GM21423 (cell line): Measurements from ENCODE around the gene GFRA4.

Experiments used
- ATAC-seq: cut with Tn5 transposase; IDR thresholded peaks from one replicate; pipeline ENCODE4 v1.9.1; 2021; ENCODE audit warnings: mild to moderate bottlenecking, moderate library complexity; ENCODE audit not compliant: unreplicated experiment

GFRA4 gene

GRCh38 chr20:3655131-3655405 is 8.1 kb downstream of the GFRA4 start:
- no peak for ATAC-seq

GRCh38 chr20:3654326-3655130 is 8.7 kb downstream of the GFRA4 start:
- no peak for ATAC-seq

GRCh38 chr20:3653921-3654320 is 9.3 kb downstream of the GFRA4 start:
- ATAC-seq, result no peak

DNA sequence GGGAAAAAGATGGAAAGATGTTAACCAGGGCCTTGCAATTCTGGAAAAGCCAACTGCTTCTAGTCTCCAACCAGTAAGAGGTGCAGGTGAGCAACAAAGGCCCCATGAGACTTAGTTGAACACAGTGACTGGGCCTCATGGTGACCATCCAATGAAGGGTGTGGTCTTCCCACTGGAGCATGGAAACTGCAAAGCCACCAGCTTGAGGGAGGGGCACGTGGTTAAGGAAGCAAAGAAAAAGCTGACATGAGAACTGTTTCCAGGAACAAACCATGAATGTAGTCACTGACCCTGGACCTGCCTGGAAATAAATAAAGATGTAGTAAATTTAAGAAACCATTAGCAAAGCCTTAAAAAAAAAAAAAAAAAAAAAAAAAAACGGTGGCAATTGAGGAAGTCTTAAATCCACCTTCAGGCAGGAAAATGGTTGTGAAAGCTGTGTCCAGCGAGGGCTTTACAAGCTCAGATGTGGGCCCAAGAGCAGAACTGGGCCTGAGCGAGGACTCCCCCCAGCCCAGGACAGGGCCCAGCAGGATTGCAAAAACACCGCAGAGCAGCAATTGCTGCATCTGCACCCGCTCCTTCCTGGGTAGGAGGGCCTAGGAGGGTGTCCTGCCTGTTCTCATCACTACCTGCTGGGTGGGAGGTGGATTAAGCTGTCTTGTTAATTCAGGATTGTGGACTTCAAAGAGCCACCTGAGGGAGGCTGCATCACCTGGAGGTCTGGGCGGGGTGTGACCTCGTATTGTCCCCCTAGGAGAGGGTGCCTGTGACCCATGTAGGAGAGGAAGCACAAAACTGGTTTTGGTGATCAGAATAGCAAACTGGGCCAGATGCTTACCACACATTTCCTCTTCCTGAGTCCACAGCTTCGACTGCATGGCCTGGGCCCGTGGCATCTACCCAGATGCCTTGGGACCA is 10.3 kb downstream of the GFRA4 start:
- no peak for ATAC-seq

GRCh38 chr20:3652221-3652620 is 11.0 kb downstream of the GFRA4 start:
- ATAC-seq, result no peak

- ATAC-seq, result no peak
These were observed 11.8 kb downstream of the GFRA4 start for GRCh38 chr20:3651204-3651962.

GRCh38 chr20:3648951-3649350 is 14.2 kb downstream of the GFRA4 start:
- no peak for ATAC-seq

GRCh38 chr20:3647473-3647872 is 15.7 kb downstream of the GFRA4 start:
- ATAC-seq, result no peak

GRCh38 chr20:3646651-3647050 is 16.5 kb downstream of the GFRA4 start:
- ATAC-seq, result no peak

DNA sequence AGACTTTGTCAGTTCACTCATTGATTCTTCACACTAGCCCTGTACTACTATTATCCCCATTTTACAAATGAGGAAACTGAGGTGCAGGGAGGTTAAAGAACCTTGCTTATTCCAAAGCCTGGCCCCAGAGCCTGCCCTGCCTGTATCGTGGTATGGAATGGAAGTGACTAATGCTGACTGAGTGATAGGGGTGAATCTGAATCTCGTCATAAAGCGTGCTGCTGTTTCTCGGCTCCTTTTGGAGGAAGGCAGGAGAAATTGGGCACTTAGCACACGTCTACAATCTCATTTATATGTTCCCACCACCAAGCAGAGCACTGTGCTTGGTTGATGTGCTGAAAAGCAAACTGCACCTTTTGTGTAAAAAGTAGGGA is 17.1 kb downstream of the GFRA4 start:
- no peak for ATAC-seq

DNA sequence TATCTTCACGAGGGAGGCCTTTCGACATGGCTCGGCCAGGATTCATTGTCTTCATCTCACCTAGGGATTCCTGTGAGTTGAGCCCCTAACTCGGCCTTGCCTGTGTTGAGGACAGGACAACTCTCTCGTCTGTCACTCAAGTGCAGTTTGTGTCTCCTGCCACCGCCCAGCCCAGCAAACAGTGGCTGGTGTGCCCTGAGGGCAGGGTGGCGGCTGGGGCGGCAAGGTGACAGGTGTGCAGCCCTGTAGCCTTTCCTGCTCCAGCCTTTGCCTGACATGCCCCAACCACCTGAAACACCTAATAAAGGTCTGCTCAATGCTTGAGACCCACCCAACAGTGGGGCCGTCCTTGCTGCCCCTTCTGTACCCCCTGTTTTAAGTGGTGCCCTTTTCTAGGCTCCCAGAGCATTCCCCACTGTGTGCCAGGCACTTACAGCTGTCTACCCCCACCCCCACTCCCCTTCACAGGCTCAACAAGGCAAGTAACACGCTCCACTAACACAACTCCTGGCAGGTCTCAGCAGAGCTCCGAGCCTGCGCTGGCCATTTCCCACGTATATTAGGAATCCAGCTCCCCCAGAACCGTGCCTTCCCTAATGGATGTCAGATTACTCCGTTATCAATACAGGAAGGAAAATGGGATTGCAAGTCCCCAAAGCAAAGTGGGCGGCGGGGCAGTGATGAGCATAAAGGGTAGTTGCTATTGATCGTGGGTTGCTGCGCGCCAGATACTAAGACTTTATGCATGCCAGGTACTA is 17.7 kb downstream of the GFRA4 start:
- no peak for ATAC-seq

GRCh38 chr20:3640259-3640658 is 22.9 kb downstream of the GFRA4 start:
- ATAC-seq, result no peak

GRCh38 chr20:3635346-3635745 is 27.9 kb downstream of the GFRA4 start:
- no peak for ATAC-seq

- no peak for ATAC-seq
These were observed 29.2 kb downstream of the GFRA4 start for GRCh38 chr20:3633913-3634478.

DNA sequence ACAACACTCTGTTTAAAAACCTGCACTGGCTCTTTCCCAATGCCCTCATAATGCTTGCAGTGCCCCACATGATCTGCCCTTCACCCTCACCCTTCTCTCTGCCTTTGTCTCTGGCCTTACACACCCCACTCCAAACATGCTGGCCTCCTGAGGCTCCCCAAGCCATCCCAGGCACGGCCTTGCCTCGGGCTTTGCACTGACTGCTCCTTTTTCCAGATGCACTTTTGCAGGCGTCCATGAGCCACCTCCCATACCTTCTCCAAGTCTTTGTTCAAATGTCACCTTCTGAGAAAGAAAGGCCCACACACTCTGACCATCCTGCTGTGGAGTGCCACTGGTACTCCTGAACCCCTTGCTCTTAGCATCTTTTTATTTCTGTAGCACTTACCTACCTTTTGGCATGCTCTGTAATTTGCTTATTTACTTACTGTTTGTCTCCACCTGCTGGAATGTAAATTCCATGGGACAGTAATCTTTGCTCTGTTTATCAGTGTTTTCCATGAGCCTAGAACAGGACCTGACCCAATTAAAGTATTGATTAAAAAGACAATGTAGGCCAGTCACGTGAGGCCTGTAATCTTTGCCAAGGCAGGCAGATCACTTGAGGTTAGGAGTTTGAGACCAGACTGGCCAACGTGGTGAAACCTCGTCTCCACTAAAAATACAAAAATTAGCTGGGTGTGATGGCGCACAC is 30.7 kb downstream of the GFRA4 start:
- ATAC-seq, result no peak

- ATAC-seq, result no peak
These were observed 31.7 kb downstream of the GFRA4 start for GRCh38 chr20:3631534-3631933.

DNA sequence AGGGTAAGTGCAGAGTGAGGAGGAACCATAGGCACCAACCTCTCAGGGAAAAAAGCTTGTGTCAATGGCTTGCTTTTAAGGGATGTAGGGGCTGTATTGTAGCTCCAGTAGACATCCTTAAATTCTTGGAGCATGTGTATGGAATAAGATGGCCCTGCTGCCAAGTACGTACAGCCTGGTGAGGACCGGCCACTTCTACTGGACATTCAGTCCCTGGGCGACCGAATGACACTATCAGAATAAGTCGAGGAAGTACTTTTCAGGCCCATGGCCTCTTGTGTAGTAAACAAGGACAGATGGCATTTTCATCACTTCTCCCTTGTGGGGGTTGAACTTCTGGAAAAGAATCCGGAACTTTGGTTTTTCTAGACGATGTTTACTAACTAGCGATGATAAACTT is 32.8 kb downstream of the GFRA4 start:
- ATAC-seq, result no peak

GRCh38 chr20:3629893-3630292 is 33.3 kb downstream of the GFRA4 start:
- no peak for ATAC-seq

DNA sequence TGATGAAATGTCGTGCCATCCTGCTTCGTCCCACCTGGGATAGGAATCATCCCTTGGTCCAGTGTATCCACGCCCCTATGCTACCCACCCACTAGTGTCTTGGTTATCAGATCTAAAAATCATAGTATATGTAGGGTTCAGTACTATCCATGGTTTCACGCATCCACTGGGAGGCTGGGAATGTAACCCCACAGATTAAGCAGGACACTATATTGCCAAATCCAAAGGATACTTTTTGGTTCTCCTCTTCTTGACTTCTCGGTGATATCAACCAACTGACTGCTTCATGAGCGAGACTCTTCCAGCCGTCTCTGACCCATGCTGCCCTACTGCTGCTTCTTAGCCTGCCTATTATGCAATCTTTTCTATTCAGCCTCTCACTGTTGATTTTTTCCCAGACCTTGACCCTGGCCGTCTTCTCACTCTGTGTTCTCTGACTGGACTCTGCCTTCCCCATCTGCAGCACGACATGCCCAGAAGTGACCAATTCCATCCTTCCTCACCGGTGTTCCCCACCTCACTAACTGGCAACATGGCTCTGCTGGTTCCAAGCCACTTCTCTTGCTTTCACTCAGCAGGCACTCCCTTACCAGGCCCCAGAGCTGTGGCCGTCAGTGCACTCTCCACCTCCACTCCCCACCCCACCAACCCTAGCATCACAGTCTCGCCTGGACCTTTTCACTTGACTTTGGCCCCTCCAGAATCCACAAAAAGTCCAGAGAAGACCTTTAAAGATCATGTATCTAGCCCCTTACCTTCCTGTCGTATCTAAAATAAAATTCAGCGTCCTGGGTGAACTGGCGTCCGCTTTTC is 34.5 kb downstream of the GFRA4 start:
- no peak for ATAC-seq
